ENCODE results near the gene ASPA.
"Not testable (repeated sequence)": the region's sequence is repeated elsewhere in the genome, so short reads cannot be mapped to it uniquely, and the experiment has no call there.

ASPA gene

DNA sequence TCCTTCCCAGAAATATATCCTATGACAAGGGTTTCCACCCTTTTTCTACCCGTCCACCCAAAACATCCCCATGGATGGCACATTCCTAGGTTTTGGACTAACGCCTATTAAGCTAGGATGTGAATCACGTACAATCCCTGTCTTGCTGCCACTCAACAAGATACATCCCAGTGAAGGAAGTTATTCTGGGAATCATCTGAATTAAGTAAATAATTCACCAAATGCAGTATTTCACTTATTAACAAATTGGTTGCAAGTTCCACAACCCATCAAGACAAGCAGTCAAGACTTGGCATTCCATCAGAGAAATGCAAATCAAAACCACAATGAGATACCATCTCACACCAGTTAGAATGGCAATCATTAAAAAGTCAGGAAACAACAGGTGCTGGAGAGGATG, 32.1 kb downstream of the ASPA start:
- DNase-seq (ENCODE audit: low spot score): no peak

DNA sequence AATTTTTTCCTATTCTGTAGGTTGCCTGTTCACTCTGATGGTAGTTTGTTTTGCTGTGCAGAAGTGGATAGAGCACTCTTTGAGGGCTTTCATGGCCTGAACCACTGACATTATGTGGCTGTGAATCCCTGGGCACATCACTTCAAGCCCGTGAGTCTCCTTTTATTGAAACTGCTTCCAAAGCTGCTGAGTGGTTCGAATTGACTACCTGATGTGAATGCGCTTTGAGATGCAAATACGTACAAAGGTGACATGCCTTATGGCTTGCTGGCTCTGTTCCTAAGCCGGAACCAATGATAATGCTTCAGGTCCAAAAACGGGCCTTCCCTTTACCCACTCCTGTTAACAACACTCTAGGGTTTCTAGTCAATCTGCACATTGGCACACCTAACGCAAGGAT, 34.3 kb downstream of the ASPA start:
- no peak for DNase-seq (ENCODE audit: low spot score)

DNA sequence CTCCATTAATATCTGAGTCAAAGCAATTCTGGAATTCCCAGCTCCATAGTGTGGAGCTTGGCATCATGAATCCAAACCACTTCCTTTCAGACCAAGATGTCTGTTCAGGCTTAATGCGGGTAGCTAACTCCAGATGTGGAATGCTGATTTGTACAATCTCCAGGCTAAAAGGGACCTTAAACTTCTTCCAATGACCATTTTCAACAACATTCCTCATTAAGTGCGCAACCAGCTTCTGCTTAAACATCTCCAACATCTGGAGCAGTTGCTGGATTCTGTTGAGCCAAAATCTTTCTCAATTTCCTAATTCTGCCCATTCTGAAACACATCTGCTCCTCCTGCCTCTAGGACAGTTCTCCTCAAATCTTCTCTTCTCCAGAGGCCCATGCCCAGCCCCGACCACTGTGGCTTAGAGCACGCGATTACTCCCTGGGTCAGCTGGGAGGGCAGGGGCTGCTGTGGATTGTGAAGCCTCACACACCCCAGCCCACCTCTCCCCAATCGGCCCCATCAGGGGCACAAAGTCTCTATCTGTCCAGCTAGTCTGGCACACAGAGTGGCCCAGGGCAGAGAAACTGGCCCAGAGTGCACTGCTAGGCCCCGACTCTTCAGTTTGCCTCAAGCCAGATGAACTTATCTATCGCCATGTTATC, 36.2 kb downstream of the ASPA start:
- no peak for DNase-seq (ENCODE audit: low spot score)

DNA sequence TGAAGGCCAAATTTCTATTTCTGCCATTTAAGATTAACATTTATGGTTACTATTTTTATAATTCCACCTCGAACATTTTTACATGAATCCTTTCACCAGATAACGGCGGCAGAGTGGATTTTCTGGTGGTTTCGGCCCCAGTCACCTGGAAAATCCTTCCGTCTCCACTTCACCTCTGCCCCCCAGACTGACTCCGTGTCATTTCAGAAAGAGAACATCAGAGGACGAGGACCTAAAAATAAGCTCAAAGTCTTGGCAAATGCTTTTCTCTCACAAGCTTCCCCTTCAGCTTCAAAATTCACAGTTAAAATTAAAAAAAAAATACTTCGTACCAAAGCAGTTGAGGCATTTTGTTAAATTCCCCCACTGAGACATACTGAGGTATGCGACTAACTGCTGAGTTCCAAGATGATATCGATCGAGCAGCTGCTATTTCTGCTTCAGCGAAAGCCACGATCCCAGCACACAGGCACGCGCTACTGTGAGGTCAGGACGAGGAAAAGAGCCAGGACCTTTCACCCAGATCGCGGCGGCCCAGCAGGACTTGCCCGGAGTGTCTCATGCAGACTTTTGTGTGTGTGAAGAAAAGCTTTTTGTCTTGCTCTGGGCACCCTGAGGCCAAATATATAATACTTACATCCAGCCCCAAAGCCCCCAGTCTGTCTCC, 36.8 kb downstream of the ASPA start:
- no peak for DNase-seq (ENCODE audit: low spot score)

DNA sequence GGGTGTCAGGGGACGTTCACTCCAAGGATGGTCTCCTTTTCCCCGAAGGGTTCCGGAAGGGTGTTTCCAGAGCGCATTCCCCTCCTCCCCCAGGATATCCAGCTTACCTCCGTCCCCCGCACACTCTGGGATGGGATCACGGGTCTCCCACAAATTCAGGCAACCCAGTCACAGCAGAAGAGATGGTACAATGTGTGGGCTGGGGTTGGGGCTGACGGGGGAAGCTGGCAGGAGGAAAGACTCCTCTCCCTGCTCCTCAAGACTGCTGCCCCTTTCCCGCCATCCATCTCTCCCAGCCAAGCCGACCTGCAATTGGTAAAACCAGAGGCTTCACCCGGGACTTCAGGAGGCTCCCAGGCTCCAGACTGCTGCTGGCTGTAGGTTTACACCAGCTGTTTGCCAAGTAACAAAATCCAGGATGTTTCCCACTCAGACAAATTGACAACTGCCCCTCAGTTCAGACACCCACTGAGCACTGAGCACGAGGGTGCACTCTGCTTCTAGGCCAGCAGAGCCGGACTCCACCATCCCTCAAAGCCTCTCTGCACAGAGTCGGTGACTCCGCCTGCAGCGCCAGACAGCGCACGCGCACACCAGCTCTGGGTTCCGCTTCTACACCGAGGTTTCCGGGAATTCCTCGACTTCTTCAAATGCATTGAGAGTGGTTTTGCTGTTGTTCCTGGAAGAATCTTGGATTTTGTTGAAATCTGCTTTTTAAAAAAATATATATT, 37.7 kb downstream of the ASPA start:
- no peak for DNase-seq (ENCODE audit: low spot score)

DNA sequence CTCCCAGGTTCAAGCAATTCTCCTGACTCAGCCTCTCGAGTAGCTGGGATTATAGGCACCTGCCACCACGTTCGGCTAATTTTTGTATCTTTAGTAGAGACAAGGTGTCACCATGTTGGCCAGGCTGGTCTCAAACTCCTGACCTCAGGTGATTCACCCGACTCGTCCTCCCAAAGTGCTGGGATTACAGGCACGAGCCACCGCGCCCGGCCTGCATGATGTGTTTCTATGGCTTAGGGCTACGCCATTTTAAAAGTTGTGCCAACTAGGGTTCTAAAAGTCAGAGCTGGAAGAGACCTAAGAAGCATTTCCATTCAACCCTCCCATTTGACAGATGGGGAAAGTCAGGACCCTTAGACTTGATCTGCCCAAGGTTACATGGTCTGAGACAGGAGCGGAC, 38.4 kb downstream of the ASPA start:
- DNase-seq (ENCODE audit: low spot score): not testable (repeated sequence)

DNA sequence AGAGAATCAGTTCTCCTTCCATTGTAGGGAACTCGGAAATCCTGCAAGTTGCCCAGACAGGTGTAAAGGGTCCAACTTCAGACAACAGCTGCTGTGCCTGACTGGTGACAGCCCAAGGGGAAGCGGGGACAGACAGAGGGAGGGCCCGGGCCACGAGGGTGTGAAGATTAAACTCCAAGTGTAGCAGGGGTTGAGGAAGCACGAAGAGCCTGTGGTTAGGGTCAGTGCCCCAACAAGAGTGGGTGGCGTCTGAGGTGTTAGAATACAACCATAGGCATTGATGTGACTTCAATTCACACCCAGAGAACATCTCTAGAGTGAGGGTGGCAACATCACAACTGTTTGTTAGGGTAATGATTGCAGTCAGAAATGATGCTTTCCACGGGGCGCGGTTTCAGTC, 39.1 kb downstream of the ASPA start:
- DNase-seq (ENCODE audit: low spot score): no peak

DNA sequence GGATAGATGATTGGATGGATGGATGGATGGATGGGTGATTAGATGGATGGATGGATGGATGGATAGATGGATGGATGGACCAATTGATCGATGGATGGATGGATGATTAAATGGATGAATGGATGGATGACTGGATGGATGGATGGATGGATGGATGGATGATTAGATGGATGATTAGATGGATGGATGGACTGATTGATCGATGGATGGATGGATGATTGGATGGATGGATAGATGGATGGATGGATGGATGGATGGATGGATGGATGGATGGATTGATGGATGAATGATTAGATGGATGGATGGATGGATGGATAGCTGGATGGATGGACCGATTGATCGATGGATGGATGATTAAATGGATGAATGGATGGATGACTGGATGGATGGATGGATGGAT, 43.7 kb downstream of the ASPA start:
- not testable (repeated sequence) for DNase-seq (ENCODE audit: low spot score)

DNA sequence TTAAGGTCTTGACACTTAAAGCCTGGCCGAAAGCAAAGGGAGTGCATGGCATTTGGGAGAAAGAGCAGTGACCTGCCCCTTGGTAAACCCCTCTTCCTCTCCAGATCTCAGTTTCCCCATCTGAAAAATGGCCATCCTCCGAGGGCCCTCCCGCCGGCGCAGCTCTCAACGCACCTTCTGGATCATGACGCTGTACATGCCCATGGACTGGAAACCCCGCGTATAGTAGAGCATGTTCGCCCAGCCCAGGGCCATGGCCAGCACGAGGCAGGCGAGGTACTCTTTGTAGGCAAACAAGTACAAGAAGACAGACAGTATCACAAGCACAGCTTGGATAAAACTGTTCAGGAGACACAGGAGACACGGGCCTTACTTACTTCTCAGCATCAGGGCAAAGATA, 48.2 kb downstream of the ASPA start:
- DNase-seq (ENCODE audit: low spot score): no peak

DNA sequence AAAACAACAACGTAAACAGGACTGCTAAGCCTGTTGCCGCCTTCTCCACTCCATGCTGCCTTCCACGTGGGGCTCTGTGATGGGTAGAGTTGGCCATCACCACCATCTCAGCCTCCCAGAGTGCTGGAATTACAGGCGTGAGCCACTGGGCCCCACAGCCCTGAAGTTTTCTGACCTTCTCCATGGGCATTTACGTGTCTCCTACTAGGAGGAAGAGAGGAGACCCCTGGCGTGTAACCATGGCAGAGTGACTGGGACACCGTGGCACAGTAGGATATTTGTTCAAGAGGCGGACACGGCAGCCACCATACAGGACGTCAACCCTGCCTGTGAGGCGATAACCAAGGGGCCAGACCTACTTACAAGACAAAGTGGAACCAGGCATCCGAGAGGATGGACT, 50.7 kb downstream of the ASPA start:
- no peak for DNase-seq (ENCODE audit: low spot score)

DNA sequence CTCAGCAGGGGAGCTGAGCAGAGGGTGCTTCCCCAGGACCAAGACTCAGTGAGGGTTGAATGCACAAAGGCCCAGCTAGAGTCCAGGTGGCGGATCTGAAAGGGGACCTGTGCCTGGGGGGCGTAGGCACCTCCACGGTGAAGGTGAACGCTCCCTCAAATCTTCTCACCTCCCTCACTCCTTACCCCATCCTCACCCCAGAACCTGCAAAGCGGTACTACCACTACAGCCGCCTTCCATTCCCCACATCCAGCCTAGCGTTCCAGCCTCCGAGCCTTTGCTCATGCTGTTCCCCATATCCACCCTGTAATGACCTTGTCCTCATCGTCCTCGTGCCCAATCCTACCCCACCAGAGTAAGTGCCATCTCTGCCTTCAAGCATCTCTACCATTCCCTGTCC, 51.2 kb downstream of the ASPA start:
- DNase-seq (ENCODE audit: low spot score): no peak

DNA sequence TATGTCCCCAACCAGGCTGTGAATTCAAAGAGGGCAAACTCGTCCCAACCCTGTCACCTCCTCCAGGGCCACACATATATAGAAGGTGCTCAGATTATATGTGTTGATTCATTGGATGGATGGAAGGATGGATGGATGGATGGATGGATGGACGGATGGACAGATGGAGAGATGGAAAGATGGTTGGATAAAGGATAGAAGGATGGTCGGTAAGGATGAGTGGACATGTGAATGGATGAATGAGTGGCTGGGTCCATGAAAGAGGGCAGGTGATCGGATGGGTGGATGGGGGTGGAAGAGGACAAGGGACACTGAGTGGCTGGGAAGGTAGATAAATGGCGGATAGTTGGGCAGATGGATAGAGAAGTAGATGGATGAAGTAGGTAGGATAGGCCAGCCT, 51.7 kb downstream of the ASPA start:
- DNase-seq (ENCODE audit: low spot score): no peak

DNA sequence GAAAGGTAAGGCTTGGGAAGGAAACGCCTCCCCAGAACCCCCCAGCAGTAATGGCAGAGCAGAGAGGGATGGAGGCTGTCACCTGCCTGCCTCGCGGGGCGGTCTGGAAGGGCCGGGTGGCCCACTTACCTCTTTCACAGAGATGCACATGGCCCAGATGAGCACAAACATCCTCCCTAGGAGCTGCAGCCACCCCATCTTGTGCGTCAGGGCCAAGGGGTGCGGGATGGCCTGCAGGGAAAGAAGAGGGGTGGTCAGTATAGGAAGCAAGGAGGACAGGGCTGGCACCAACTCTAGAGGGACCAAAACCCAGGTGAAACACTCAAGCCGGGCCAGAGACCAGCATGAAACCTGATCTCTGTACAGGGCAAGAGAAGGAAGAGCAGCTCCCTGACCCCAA, 52.1 kb downstream of the ASPA start:
- no peak for DNase-seq (ENCODE audit: low spot score)

DNA sequence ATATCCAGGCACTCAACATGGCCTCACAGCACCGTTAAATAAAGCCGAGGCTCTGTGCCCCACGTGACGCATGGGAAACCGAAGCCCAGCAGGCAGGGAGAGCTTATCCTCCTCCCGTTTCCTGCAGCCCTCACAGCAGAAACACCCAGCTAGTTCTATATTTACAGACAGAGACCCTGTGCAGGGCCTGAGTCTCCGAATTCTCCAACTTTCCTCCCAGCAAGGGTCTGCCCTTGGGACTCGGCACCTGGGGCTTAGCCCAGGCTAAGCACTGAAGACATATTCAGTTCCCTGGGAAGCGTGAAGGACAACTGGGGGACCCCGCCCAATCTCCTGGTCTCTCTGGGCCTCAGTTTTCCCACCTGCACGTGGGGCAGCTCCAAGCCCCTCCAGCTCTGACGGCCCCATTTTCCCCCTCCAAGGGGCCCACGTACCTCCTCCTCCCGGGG, 52.6 kb downstream of the ASPA start:
- DNase-seq (ENCODE audit: low spot score): no peak

DNA sequence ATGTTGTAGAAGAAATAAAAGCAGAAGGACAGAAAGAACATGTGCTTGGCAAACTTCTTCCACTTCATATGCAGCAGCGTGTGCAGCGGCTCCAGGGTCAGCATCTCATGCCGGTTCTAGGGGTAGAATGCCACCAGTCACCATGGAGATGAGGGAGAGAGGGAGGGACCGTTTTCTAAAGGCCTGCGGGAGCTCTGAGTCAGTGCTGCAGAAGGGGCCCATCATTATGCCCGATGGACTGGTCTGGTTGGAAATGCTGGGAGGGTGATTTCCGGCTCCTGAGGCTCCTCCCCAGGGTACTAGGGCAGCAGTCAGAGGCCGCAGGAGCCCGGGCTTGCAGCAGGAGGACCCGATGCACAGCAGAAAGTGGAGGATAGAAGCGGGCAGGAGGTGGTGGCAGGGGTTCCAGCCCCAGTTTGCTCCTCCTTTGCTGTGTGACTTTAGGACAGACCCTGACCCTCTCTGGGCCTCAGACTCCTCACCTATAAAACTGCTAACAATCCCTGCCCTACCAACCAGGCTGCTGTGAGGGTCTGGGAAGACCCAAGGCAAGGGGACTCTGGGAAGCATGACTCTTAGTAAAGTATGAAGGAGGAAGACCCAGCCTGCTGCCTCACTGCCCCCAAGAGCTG, 53.2 kb downstream of the ASPA start:
- peak; percentile 69 for DNase-seq (ENCODE audit: low spot score)

DNA sequence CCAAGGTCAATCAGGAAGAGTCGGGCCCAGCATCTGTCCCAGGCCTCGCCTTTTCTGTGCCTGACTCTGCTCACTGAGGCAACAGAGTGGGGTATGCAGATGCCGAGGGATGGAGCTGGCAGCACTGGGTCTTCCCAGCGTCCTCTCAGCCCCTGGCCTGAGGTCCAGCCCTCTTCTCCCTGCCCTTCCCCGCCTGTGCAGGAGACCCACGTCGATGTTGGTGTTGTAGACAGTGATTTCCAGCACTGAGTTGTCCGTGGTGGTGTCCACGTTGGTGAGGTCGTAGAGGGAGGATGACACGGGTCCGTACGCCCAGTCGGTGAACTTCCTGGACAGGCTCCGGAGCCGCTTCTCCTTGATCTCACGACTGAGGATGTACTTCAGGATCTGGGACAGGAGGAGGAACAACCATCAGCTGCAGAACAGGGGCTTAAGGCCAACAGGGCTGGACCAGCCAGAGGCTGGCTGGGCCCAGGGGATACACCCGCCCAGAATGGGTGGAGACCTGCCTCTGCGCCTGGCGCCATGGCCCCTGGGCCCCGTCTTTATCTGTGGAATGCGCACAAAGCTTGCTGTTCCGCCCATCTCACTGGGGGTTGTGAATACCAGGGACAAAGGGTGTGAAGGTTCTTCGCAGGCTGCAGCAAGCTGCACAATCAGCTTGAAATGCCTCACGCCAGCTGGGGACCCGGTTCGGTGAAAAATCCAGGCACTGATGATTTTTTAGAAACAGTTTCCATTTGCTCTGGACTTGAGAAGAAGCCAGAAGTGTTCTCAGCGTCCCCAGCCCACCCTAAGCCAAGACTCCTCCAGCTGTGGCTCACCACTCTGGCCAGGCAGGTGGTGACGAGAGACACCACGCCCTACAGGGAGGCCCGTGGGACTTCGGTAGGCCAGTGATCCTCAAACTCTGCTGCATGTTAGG, 54.3 kb downstream of the ASPA start:
- DNase-seq (ENCODE audit: low spot score): peak; percentile 43

DNA sequence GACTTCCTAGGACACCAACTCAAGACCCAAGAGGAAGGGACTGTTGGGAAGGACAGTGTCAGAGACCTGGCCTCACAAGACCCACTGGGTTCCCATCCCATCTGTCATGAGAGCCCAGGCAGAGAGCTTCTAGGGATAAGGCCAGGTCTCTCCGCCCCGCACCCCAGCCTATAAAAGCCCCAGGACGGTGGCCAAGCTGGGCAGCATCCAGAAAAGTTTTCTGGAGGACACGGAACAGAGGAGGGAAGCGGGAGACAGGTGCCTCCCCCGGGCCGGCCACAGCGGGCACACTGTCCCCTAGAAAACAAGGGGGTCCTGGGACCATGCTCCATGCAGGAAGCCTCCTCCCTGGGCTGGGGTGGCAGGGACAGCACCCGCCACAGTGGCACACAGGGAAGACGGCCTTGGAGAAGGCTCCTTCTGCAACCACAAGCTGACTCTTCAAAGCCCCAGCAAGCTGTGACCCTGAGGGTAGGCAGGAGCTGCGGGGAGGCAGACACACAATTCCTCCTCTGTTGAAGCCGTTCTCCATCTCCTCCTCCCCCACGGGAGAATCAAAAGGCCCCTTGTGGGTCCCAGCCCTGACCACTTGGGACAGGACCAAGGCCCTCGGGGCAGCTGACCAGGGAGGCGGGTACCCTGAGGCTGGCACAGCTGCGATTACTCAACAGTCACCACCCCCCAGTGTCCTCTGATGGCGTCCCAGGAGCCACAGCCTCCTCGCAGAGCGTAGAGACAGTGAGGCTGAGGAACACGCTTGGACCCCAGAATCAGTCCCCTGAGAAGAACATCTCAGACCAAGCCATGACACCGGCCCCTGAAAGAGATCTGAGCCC, 55.7 kb downstream of the ASPA start:
- no peak for DNase-seq (ENCODE audit: low spot score)

DNA sequence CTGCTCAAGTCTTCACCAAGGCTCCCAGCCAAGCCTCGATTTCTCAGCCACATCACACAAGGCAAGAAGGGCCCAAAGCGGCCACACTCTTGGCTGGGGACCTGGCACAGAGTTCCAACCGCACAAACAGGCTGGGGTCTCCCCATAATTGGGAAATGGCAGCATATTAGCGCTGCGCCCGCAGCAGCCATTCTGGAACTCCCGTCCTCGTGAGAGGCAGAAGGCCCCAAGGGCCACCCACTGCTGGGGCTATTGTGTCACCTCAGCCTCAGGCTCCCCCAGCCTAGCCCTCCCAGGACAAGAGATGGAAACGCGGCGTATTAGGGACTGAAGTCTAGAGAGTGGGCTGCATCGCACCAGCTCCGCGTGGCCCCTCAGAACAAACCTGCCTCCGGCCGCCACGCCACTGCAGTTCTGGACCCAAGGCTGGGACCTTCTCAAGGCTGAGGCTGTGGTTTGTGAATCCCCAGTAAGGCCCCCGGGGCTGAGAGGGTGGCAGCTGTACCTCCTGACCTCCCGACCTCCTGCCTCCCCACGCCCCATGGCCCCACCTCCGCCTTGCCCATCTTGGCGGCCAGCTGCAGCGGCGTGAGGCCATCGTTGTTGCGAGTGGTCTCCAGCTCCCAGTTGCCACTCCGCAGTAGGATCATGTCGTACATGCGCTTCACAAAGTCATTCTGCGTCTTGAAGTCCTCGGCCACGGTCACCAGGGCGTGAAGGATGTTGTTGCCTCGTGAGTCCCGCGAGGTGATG, 56.5 kb downstream of the ASPA start:
- no peak for DNase-seq (ENCODE audit: low spot score)

DNA sequence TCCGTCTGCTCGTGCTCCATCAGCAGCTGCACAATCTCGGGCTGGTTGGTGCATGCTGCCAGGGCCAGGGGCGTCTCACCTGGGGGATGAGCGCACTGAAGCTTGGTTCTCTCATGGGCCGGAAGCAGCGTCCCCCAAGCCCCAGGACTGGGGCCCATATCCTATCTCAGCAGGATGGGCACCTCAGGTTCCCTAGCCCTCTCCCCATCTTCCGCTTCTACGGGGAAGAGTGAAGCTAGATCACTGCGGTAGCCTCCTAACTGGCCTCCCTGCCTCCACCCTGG, 57.0 kb downstream of the ASPA start:
- DNase-seq (ENCODE audit: low spot score): no peak

DNA sequence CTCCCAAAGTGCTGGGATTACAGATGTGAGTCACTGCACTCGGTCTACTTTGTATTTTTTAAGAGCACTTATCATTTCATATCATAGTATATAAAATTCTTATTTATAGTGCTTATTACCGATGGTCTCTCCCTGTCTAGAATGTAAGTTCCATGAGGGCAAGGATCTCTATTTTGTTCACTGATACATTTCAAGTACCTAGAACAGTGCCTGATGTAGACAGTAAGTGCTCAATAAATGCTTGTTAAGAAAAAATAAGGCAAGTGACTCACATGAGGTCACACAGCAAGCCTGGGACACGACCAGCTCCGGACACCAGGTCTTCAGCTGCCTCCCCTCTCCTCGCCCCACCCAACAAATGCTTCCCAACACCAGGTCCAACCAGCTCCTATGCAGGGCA, 58.0 kb downstream of the ASPA start:
- no peak for DNase-seq (ENCODE audit: low spot score)

DNA sequence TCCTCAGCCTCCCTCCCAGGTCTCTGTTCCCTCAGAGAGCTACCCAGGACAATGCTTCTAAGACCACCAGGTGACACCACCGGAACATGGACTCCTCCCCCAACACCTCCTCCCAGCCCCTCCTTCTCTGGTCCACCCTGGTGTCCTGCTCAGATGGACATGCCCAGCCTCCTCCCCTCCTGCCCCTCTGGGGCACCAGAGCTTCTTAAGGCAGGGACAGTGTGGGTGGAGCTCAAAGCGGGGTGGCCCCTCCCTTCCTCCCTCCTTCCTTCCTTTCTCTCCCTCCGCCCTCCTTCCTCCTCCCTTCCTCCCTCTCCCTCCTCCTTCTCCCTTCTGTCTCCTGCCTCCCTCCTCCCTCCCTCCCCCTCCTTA, 59.1 kb downstream of the ASPA start:
- DNase-seq (ENCODE audit: low spot score): peak; percentile 59
